Neural cell (in vitro differentiated cells): ENCODE data around the gene A2M.

Source experiments
- EZH2 ChIP-seq: fragments of 200-600, 300-800 bp; shearing (Covaris generic), sonication (generic); IDR thresholded peaks from 2 replicates; pipeline ENCODE4 v1.6.1; 2014; ENCODE audit warnings: antibody characterized with exemption, low read length, borderline replicate concordance, mild to moderate bottlenecking; ENCODE audit not compliant: insufficient read depth, poor library complexity, severe bottlenecking
- MXI1 ChIP-seq: fragments of 450-650 bp; conservative IDR thresholded peaks from 2 replicates; pipeline ENCODE4 v1.6.1; 2014; ENCODE audit warnings: antibody characterized with exemption, mild to moderate bottlenecking; ENCODE audit not compliant: poor library complexity, severe bottlenecking
- POLR2AphosphoS5 ChIP-seq: IDR thresholded peaks from 2 replicates; pipeline ENCODE4 v1.6.1; 2012
- RAD21 ChIP-seq: fragments of 450-650 bp; conservative IDR thresholded peaks from 2 replicates; pipeline ENCODE4 v1.6.1; 2014; ENCODE audit warnings: antibody characterized with exemption, mild to moderate bottlenecking, moderate library complexity
- TF ChIP-seq, protein P1 (sequence below): IDR thresholded peaks from 2 replicates; pipeline ENCODE4 v1.6.1; 2012; ENCODE audit warnings: borderline replicate concordance
- TF ChIP-seq, protein P2 (sequence below): fragments of 450-650 bp; IDR thresholded peaks from 2 replicates; pipeline ENCODE4 v1.5.1; 2014; ENCODE audit warnings: antibody characterized with exemption, mild to moderate bottlenecking, moderate library complexity; ENCODE audit not compliant: poor library complexity, severe bottlenecking

DNA sequence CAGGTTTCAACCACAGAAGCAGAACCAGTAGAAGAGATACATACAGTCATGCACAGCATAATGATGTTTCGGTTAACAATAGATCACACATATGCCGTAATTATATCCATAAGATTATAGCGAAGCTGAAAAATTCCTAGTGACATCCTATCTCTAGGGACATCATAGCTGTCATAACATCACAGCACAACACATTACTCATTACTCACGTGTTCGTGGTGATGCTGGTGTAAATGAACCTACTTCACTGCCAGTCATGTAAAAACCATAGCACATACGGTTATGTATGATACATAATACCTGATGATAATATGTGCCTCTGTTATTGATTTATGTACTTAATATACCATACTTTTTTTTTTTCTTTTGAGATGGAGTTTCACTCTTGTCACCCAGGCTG lies 81.6 kb downstream of the A2M start:
- TF ChIP-seq, protein P1, sequence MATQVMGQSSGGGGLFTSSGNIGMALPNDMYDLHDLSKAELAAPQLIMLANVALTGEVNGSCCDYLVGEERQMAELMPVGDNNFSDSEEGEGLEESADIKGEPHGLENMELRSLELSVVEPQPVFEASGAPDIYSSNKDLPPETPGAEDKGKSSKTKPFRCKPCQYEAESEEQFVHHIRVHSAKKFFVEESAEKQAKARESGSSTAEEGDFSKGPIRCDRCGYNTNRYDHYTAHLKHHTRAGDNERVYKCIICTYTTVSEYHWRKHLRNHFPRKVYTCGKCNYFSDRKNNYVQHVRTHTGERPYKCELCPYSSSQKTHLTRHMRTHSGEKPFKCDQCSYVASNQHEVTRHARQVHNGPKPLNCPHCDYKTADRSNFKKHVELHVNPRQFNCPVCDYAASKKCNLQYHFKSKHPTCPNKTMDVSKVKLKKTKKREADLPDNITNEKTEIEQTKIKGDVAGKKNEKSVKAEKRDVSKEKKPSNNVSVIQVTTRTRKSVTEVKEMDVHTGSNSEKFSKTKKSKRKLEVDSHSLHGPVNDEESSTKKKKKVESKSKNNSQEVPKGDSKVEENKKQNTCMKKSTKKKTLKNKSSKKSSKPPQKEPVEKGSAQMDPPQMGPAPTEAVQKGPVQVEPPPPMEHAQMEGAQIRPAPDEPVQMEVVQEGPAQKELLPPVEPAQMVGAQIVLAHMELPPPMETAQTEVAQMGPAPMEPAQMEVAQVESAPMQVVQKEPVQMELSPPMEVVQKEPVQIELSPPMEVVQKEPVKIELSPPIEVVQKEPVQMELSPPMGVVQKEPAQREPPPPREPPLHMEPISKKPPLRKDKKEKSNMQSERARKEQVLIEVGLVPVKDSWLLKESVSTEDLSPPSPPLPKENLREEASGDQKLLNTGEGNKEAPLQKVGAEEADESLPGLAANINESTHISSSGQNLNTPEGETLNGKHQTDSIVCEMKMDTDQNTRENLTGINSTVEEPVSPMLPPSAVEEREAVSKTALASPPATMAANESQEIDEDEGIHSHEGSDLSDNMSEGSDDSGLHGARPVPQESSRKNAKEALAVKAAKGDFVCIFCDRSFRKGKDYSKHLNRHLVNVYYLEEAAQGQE = peak; percentile 62
- TF ChIP-seq, protein P2, sequence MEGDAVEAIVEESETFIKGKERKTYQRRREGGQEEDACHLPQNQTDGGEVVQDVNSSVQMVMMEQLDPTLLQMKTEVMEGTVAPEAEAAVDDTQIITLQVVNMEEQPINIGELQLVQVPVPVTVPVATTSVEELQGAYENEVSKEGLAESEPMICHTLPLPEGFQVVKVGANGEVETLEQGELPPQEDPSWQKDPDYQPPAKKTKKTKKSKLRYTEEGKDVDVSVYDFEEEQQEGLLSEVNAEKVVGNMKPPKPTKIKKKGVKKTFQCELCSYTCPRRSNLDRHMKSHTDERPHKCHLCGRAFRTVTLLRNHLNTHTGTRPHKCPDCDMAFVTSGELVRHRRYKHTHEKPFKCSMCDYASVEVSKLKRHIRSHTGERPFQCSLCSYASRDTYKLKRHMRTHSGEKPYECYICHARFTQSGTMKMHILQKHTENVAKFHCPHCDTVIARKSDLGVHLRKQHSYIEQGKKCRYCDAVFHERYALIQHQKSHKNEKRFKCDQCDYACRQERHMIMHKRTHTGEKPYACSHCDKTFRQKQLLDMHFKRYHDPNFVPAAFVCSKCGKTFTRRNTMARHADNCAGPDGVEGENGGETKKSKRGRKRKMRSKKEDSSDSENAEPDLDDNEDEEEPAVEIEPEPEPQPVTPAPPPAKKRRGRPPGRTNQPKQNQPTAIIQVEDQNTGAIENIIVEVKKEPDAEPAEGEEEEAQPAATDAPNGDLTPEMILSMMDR = no peak
- peak; percentile 93 for TF ChIP-seq POLR2AphosphoS5
- no peak for TF ChIP-seq RAD21
- no peak for TF ChIP-seq EZH2
- no peak for TF ChIP-seq MXI1
